NAMALWA (cell line): ENCODE data around the gene SERTAD1.
"Not testable (repeated sequence)": the region's sequence is repeated elsewhere in the genome, so short reads cannot be mapped to it uniquely, and the experiment has no call there.

Experiments used
- DNase-seq: peaks from one replicate; pipeline ENCODE4 v3.0.0-alpha.2; 2015; ENCODE audit warnings: low spot score

The SERTAD1 gene

DNA sequence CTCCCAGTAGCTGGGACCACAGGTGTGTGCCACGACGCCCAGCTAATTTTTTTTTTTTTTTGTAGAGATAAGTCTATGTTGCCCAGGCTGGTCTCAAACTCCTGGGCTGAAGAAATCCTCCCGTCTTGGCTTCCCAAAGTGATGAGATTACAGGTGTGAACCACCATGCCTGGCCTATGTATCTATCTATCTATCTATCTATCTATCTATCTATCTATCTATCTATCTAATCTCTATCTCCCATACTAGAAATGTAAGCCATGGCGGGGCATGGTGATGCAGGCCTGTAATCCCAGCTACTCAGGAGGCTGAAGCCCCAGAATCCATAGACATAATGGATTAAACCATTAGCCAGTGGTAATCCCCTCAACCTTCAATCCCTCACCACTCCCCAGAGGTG lies 24.9 kb upstream of the SERTAD1 start:
- DNase-seq, result no peak

GRCh38 chr19:40449506-40449905 lies 23.7 kb upstream of the SERTAD1 start:
- no peak for DNase-seq

DNA sequence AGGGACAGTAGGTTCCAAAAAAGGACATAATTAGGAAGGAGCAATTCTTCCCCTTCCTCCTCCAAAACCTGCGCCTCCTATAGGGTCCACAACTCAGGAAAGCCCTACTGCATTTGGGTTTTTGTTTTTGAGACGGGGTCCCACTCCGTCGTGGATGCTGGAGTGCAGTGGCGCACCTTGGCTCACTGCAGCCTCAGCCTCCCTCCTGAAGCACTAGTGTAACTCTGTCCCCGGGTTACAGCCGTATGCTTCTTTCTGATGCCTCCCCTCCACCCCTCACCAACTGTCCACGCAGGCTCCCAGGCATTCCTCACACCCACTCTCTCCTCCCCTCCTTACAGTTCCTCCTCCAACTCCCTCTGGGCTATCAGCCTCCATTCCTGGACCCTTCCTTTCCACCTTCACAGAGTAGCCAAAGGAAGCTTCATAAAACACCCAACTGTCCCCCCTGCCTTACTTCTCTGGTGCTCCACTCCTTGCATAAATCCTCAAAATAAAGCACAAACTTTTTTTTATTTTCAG lies 20.5 kb upstream of the SERTAD1 start:
- no peak for DNase-seq

DNA sequence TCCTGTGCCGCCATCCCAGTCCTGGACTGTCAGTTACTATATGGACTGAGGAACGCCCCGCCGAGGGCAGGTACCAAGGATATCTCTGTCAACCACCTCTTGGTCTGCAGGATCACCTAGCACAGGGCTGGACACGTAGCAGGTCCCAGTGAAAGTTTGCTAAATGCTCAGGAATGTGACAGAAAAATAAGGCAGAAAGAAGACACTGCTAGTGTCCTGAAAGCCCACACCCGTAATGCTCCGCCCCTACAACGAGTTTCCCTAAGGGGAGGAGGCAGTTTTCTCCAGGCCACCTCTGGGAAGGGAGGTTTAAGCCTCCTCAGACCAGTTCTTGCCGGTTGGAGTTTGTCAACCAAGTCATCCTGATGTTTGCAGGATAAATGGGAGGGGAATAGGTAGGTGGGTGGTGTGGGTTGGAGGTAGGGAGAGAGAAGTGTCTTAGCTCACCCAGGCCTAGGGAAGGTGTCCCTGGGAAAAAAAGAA lies 20.0 kb upstream of the SERTAD1 start:
- no peak for DNase-seq

DNA sequence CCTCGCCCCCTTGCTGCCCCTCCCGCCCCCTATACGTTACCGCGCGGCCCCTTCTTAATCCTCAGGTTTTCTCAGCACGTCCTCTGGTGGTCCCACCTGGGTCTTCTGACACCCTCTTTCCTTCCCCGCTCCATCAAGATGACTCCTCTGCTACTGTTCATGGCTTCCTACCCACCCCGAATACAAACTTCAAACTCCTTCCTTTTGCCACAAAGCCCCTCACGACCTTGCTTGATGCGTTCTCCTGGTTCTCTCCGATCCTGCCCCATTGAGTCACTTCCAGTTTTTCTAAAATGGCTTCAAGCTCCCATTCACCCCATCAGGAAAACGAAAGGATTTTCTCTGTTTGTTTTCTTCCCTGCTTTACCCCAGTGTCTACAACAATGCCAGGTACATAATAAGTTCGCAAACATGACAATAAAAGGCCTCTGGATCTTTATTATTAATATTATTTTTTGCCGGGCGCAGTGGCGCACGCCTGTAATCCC lies 19.1 kb upstream of the SERTAD1 start:
- DNase-seq, result no peak

GRCh38 chr19:40444000-40444824 lies 18.4 kb upstream of the SERTAD1 start, which contains the start of gene SERTAD3:
Gene SERTAD3 (minus strand): TSS chr19:40444335. CDS start chr19:40442080, 2,255 bp downstream.
- peak; percentile 96 for DNase-seq

DNA sequence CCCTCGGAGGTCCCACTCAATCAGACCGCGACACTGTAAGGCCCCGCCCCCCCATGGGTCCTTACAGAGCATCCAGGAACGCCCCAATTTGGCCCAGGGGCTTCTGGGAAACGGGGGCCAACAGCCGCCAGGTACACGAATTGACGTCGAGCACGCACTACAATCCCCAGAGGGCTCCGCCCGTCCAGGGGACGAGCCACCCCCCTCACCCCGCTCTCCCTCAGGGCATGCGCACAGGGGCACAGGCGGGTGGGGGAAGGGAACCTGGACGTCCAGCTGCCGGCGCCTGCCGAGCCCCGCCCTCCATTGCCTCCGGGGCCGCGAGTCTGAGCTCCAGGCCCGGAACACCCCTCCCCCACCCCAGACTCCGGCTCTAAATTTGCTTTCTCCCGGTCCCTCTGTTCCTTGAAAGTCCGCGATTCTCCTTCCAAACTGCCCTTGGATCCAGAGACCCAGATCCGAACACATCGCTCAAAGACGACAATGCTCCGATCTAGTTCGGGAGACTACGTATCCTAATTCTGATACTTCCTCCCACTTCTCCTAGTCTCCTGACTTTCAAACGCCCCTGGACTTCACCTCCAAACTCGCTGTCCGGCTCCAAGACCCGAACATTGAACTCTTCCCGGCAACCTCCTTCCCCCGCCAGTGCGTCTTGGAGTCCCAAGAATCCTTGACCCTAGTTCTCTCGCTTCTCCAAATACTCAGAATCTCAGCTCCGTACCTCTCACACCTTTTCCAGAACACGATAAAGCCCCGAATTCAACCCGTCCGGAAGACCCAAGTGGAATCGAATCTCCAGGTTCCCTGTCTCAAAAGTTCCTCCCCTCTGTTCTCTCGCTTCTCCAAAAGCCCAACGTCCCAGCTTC lies 17.6 kb upstream of the SERTAD1 start:
- DNase-seq, result peak; percentile 100

GRCh38 chr19:40442328-40443130 lies 16.7 kb upstream of the SERTAD1 start:
- DNase-seq, result peak; percentile 77

- no peak for DNase-seq
Measured at GRCh38 chr19:40441719-40442253, 16.0 kb upstream of the SERTAD1 start.

- no peak for DNase-seq
Measured at GRCh38 chr19:40438284-40438683, 12.5 kb upstream of the SERTAD1 start.

GRCh38 chr19:40433391-40434216 lies 7.8 kb upstream of the SERTAD1 start:
- DNase-seq, result peak; percentile 32

DNA sequence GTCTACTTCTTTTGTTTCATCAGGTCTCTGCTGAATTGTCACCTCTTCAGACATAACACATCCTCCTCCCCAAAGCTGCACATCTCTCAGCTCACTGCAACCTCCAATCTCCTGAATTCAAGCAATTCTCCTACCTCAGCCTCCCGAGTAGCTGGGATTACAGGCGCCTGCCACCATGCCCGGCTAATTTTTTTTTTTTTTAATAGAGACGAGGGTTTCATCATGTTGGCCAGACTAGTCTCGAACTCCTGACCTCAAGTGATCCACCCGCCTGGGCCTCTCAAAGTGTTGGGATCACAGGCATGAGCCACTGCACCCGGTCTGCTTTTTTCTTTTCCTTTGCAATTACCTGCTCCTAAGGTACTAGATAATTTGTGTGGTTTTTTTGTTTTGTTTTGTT lies 7.0 kb upstream of the SERTAD1 start:
- not testable (repeated sequence) for DNase-seq

- DNase-seq, result no peak
Measured at GRCh38 chr19:40431698-40432097, 5.9 kb upstream of the SERTAD1 start.

GRCh38 chr19:40430242-40430641 lies 4.5 kb upstream of the SERTAD1 start:
- not testable (repeated sequence) for DNase-seq

- DNase-seq, result not testable (repeated sequence)
Measured at GRCh38 chr19:40428197-40428596, 2.4 kb upstream of the SERTAD1 start.

GRCh38 chr19:40424637-40425449 lies 949 bp downstream of the SERTAD1 start:
- peak; percentile 40 for DNase-seq

- no peak for DNase-seq
Measured at GRCh38 chr19:40423938-40424337, 1.9 kb downstream of the SERTAD1 start.

DNA sequence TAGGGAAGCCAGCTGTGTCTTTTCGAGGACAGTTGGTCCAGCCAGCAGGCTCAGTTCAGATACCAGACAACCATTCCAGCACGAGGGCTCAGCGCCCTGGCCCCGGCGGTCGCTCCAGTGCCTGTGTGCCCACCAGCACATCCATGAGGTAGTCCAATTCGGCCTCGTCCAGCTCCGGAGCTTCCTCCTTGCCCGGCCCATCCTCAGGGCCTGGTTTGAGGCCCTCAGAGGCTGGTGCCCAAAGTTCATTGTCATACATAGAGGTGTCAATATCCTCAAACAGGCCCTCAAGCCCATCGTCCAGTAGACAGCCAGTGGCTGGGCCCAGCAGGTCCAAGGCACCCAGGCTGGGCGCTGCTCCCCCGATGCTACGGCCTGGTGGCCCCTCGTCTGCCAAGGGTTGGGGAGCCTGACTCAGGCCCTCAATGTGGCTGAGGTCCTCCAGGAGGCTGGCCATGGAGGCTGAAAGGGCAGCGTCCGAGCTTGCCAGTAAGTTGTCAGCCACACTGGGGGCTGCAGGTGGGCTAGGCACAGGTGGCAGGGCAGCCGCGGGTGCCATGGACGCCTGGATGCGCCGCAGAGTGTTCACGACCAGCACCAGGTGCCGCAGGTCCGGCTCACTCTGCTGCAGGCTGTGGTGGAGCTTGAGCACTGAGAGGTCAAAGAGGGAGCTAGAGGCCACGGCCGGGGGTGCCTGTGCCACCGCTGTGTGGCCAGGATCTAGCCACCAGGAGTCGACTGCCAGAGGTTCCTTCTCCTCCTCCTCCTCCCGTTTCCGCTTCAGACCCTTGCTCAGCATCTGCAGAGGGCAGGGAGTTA lies 2.8 kb downstream of the SERTAD1 start:
- DNase-seq, result no peak
